ENCODE results near the gene CDC5L.

GRCh38 chr6:44475417-44475778, 87.9 kb downstream of the CDC5L start:
- no peak for TF ChIP-seq CTCF (IDR thresholded peaks at IDR 0.05)
- TF ChIP-seq POLR2A (IDR thresholded peaks at IDR 0.05), result no peak
- TF ChIP-seq POLR2AphosphoS5 (IDR thresholded peaks at IDR 0.05), result no peak

Measured in prostate gland (tissue), 2 donors.